ENCODE results near the gene MOXD1. TPM values are rescaled to one million over a fixed set of nuclear protein-coding genes. Genes with fewer than 3 reads are reported as not detected.
A peak's percentile ranks its signal among the peaks of the same experiment; 100 is the strongest.
"Not testable (repeated sequence)": the region's sequence is repeated elsewhere in the genome, so short reads cannot be mapped to it uniquely, and the experiment has no call there.

Gene MOXD1
- total RNA-seq, 1 experiment from 2014 or later: 0.97 TPM

GRCh38 chr6:132282696-132283095, 118.6 kb downstream of the MOXD1 start:
- no peak for DNase-seq (ENCODE audit: low read depth)

GRCh38 chr6:132280436-132280835, 120.8 kb downstream of the MOXD1 start:
- DNase-seq (ENCODE audit: low read depth): no peak

- peak; percentile 76 for DNase-seq (ENCODE audit: low read depth)
These were observed 121.6 kb downstream of the MOXD1 start for GRCh38 chr6:132279592-132280139.

GRCh38 chr6:132275066-132275970, 126.0 kb downstream of the MOXD1 start:
- DNase-seq (ENCODE audit: low read depth): no peak

GRCh38 chr6:132272776-132273175, 128.5 kb downstream of the MOXD1 start:
- DNase-seq (ENCODE audit: low read depth): no peak

- DNase-seq (ENCODE audit: low read depth): no peak
These were observed 130.4 kb downstream of the MOXD1 start for GRCh38 chr6:132270726-132271402.

- DNase-seq (ENCODE audit: low read depth): not testable (repeated sequence)
These were observed 132.6 kb downstream of the MOXD1 start for GRCh38 chr6:132268666-132269065.

GRCh38 chr6:132268209-132268608, 133.1 kb downstream of the MOXD1 start:
- DNase-seq (ENCODE audit: low read depth): no peak

GRCh38 chr6:132265451-132266097, 135.7 kb downstream of the MOXD1 start:
- DNase-seq (ENCODE audit: low read depth): no peak

- DNase-seq (ENCODE audit: low read depth): no peak
These were observed 137.2 kb downstream of the MOXD1 start for GRCh38 chr6:132264021-132264500.

- no peak for DNase-seq (ENCODE audit: low read depth)
These were observed 139.9 kb downstream of the MOXD1 start for GRCh38 chr6:132261354-132261753.

GRCh38 chr6:132259070-132259469, 142.2 kb downstream of the MOXD1 start:
- DNase-seq (ENCODE audit: low read depth): no peak

GRCh38 chr6:132257561-132257960, 143.7 kb downstream of the MOXD1 start:
- DNase-seq (ENCODE audit: low read depth): no peak

- DNase-seq (ENCODE audit: low read depth): no peak
These were observed 144.8 kb downstream of the MOXD1 start for GRCh38 chr6:132256457-132256856.

- no peak for DNase-seq (ENCODE audit: low read depth)
These were observed 147.4 kb downstream of the MOXD1 start for GRCh38 chr6:132253906-132254305.

GRCh38 chr6:132253211-132253610, 148.1 kb downstream of the MOXD1 start:
- no peak for DNase-seq (ENCODE audit: low read depth)

- no peak for DNase-seq (ENCODE audit: low read depth)
These were observed 149.2 kb downstream of the MOXD1 start for GRCh38 chr6:132252113-132252512.

- no peak for DNase-seq (ENCODE audit: low read depth)
These were observed 149.6 kb downstream of the MOXD1 start for GRCh38 chr6:132251711-132252110.

GRCh38 chr6:132247381-132248159, 153.7 kb downstream of the MOXD1 start:
- no peak for DNase-seq (ENCODE audit: low read depth)

- no peak for DNase-seq (ENCODE audit: low read depth)
These were observed 154.5 kb downstream of the MOXD1 start for GRCh38 chr6:132246632-132247270.
